ENCODE results near the gene MEX3B. TPM values are rescaled to one million over a fixed set of nuclear protein-coding genes. Genes with fewer than 3 reads are reported as not detected.
"Not testable (repeated sequence)": the region's sequence is repeated elsewhere in the genome, so short reads cannot be mapped to it uniquely, and the experiment has no call there.

MEX3B gene
- total RNA-seq, 1 donor = 2.1 TPM

- no peak for DNase-seq (ENCODE audit: low read depth)
- TF ChIP-seq, protein P1, sequence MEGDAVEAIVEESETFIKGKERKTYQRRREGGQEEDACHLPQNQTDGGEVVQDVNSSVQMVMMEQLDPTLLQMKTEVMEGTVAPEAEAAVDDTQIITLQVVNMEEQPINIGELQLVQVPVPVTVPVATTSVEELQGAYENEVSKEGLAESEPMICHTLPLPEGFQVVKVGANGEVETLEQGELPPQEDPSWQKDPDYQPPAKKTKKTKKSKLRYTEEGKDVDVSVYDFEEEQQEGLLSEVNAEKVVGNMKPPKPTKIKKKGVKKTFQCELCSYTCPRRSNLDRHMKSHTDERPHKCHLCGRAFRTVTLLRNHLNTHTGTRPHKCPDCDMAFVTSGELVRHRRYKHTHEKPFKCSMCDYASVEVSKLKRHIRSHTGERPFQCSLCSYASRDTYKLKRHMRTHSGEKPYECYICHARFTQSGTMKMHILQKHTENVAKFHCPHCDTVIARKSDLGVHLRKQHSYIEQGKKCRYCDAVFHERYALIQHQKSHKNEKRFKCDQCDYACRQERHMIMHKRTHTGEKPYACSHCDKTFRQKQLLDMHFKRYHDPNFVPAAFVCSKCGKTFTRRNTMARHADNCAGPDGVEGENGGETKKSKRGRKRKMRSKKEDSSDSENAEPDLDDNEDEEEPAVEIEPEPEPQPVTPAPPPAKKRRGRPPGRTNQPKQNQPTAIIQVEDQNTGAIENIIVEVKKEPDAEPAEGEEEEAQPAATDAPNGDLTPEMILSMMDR (IDR thresholded peaks at IDR 0.05; ENCODE audit: insufficient read depth, low read length) = no peak
- no peak overlapping the region for H3K4me3 ChIP-seq (ENCODE audit: low read depth, low read length)
Observed at GRCh38 chr15:82017656-82018055, 28.2 kb downstream of the MEX3B start.

DNA sequence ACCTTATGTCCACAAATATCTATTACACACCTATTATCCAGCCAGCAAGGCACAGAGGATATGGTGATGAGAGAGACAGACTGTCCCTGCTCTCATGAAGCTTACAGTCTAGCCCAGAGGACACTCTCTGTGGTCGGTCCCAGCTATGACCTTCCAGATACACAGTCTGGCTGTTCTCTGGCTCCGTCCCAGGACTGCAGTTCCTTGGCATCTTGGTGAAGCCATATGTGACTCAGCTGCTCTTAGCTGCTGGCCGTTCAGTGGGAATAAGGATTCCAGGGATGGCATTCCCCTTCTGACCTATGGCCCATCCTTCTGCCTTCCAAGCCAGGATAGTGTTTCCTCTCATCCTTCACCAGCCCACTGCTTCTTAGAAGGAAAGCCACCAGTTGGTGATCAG, 30.8 kb downstream of the MEX3B start:
- DNase-seq (ENCODE audit: low read depth) = no peak
- TF ChIP-seq, protein P1 (IDR thresholded peaks at IDR 0.05; ENCODE audit: insufficient read depth, low read length) = no peak
- no peak overlapping the region for H3K4me3 ChIP-seq (ENCODE audit: low read depth, low read length)

DNA sequence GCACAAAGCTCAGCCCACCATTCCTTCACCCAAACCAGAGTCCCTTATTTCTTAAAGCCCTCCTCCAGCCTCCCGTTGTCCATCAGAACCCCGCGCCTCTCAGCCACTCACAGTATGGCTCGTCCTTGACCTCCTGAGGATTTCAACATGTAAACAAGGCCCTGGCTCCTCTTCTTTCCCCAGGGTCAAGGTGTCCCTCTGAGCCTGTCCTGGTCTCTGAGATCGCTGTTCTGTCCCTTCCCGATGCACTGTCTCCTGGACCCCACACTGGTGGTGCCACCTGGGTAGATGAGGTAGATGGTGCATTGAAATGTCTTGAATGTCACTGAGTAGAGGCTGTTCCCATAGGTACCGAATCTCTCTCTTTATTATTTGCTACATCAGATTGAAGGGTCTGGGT, 32.9 kb downstream of the MEX3B start:
- TF ChIP-seq, protein P1 (IDR thresholded peaks at IDR 0.05; ENCODE audit: insufficient read depth, low read length) = no peak
- H3K4me3 ChIP-seq (ENCODE audit: low read depth, low read length) = no peak overlapping the region
- DNase-seq (ENCODE audit: low read depth) = no peak

GRCh38 chr15:82005239-82005638, 40.6 kb downstream of the MEX3B start:
- DNase-seq (ENCODE audit: low read depth) = no peak
- H3K4me3 ChIP-seq (ENCODE audit: low read depth, low read length) = no peak overlapping the region
- TF ChIP-seq, protein P1 (IDR thresholded peaks at IDR 0.05; ENCODE audit: insufficient read depth, low read length) = no peak

DNA sequence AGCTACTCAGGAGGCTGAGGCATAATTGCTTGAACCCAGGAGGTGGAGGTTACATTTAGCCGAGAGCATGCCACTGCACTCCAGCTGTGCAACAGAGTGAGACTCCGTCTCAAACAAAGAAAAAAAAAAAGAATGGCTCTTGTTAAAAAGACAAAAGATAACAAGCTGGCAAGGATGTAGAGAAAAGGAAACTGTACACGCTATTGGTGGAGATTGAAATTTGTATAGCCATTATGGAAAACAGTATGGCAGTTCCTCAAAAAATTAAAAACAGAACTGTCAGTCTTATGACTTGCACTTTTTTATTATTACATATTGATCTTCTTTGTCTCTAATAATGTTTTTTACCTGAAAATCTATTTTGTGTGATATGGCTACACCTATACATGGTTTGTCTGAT, 41.9 kb downstream of the MEX3B start:
- no peak overlapping the region for H3K4me3 ChIP-seq (ENCODE audit: low read depth, low read length)
- DNase-seq (ENCODE audit: low read depth) = no peak
- TF ChIP-seq, protein P1 (IDR thresholded peaks at IDR 0.05; ENCODE audit: insufficient read depth, low read length) = no peak

DNA sequence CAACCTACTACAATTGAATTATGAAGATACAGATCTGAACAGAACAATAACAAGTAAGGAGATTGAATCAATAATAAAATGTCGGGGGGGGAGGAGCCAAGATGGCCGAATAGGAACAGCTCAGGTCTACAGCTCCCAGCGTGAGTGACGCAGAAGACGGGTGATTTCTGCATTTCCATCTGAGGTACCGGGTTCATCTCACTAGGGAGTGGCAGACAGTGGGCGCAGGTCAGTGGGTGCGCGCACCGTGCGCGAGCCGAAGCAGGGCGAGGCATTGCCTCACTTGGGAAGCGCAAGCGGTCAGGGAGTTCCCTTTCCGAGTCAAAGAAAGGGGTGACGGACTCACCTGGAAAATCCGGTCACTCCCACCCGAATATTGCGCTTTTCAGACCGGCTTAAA, 50.7 kb downstream of the MEX3B start:
- H3K4me3 ChIP-seq (ENCODE audit: low read depth, low read length); DNase-seq (ENCODE audit: low read depth): not testable (repeated sequence)

DNA sequence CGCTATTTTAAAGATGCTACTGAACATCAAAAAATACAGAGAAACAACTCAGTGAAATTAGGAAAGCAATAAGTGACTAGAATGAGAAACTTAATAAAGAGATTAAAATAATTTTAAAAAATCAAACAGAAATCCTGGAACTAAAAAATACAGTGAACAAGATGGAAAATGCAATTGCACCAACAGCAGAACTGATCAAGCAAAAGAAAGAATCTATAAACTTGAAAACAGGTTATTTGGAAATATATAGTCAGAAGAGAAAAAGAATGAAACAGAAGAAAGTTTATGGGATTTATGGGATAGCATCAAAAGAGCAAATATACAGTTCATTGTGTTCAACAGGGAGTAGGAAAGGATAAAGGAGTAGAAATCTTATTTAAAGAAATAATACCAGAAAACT, 53.3 kb downstream of the MEX3B start:
- TF ChIP-seq, protein P1 (IDR thresholded peaks at IDR 0.05; ENCODE audit: insufficient read depth, low read length) = no peak
- no peak overlapping the region for H3K4me3 ChIP-seq (ENCODE audit: low read depth, low read length)
- no peak for DNase-seq (ENCODE audit: low read depth)

Other genes starting within 250 kb of the MEX3B start
- 18.6 and 36.7 TPM in 2 replicates for gene EFL1, start 216.7 kb upstream of the MEX3B start, total RNA-seq (ENCODE audit: low replicate concordance)
- gene SAXO2, start 216.8 kb upstream of the MEX3B start, total RNA-seq (ENCODE audit: low replicate concordance) = 0.25 and 1.4 TPM in 2 replicates